ENCODE data around the gene RALGAPA1. TPM values are rescaled to one million over a fixed set of nuclear protein-coding genes. Genes with fewer than 3 reads are reported as not detected.

RALGAPA1 gene
- total and polyA plus RNA-seq, 2 donors (not counting 1 experiment from before 2014, with no cell fraction given), result 17.3 to 94.0 TPM

DNA sequence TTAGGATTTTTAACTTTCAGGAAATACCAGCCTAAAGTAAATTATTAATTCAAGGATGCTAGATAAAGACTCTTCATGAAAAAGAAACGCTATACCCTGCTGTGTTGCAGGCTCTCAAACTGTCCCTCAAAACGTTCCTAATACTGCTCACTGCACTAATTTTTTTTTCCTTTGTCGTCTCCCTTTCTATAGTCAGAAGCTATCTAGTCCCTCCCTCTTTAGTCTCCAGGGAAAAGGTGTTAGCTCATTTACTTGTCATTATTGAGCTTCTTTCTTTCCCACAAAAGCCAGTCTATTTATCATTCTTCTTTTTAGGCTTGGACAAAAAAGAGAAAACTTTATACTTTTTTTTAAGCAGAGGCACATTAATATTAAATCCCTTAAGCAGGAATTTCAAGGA lies 305.4 kb downstream of the RALGAPA1 start:
- Histone ChIP-seq H3K4me3 (ENCODE audit: control extremely low read depth in 1 of 5, extremely low read depth in 1 of 5, insufficient read depth in 1 of 5, low read depth in 2 of 5, low read length in 4 of 5) (no peak overlapping the region), H3K36me3 (replicated peaks in 1 of 2; ENCODE audit: control extremely low read depth in 1 of 2, control insufficient read depth in 1 of 2, extremely low read depth in 1 of 2, insufficient read depth in 2 of 2, low read length in 1 of 2) (no peaks in the 10 kb centered on the region), H2AFZ (ENCODE audit: insufficient read depth, low read depth, low read length, poor library complexity, severe bottlenecking) (no peak overlapping the region), H3K9me3 (ENCODE audit: control extremely low read depth in 1 of 3, control insufficient read depth in 2 of 3, insufficient read depth in 1 of 3, low read length in 2 of 3) (no peaks in the 10 kb centered on the region), H3K4me2 (replicated peaks; ENCODE audit: low read depth, low read length, poor library complexity, severe bottlenecking) (no peak overlapping the region), H4K20me1 (ENCODE audit: control insufficient read depth, insufficient read depth, low read length, poor library complexity, severe bottlenecking) (no peaks in the 10 kb centered on the region), H3K79me2 (ENCODE audit: control insufficient read depth, insufficient read depth, low read length) (no peaks in the 10 kb centered on the region), H3K9ac (ENCODE audit: low read length) (no peak overlapping the region), H3K27ac (ENCODE audit: low read length in 2 of 2) (no peak overlapping the region), H3K4me1 (ENCODE audit: control insufficient read depth in 2 of 2, insufficient read depth in 2 of 2, low read length in 2 of 2) (no peaks in the 10 kb centered on the region), H3K27me3 (replicated peaks in 1 of 4; ENCODE audit: control extremely low read depth in 1 of 4, control insufficient read depth in 3 of 4, insufficient read depth in 4 of 4, low read length in 3 of 4) (peaks cover 0 to 3% (median 0%) of the 10 kb centered on the region in 4 experiments)
- peaks cover 2% of the 10 kb centered on the region for H3K9me3 Mint-ChIP-seq (ENCODE audit: insufficient read depth)
- H3K27ac Mint-ChIP-seq, result no peak overlapping the region
- peaks cover 19% of the 10 kb centered on the region for H3K27me3 Mint-ChIP-seq
- no peak for ATAC-seq (ENCODE audit: low read depth)
- TF ChIP-seq, protein P1, sequence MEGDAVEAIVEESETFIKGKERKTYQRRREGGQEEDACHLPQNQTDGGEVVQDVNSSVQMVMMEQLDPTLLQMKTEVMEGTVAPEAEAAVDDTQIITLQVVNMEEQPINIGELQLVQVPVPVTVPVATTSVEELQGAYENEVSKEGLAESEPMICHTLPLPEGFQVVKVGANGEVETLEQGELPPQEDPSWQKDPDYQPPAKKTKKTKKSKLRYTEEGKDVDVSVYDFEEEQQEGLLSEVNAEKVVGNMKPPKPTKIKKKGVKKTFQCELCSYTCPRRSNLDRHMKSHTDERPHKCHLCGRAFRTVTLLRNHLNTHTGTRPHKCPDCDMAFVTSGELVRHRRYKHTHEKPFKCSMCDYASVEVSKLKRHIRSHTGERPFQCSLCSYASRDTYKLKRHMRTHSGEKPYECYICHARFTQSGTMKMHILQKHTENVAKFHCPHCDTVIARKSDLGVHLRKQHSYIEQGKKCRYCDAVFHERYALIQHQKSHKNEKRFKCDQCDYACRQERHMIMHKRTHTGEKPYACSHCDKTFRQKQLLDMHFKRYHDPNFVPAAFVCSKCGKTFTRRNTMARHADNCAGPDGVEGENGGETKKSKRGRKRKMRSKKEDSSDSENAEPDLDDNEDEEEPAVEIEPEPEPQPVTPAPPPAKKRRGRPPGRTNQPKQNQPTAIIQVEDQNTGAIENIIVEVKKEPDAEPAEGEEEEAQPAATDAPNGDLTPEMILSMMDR (IDR thresholded peaks at IDR 0.05), result no peak
- H3K4me3 Mint-ChIP-seq, result no peak overlapping the region
- no peak for DNase-seq
- intact Hi-C loops (cut with micrococcal nuclease), result no loop called here
- CTCF ChIA-PET, result no interaction called here
- no peaks in the 10 kb centered on the region for H3K4me1 Mint-ChIP-seq
- POLR2A ChIA-PET, result no interaction called here
- WGBS (ENCODE audit: insufficient coverage), result 75% methylated on average over 2 of the region's 3 CpGs

DNA sequence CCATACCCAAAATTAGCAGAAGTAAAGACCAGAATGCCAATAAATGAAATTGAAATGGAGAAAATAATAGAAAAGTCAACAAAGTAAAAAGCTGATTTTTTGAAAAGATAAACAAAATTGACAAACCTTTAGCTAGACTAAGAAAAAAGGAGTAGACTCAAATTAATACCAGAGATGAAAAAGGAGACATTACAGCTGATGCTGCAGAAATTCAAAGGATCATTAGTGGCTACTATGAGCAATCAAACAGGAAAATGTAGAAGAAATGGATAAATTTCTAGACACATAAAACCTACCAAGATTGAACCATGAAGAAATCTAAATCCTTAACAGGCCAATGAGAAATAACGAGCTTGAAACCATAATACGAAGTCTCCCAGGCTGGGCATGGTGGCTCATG lies 309.9 kb downstream of the RALGAPA1 start:
- no peaks in the 10 kb centered on the region for H3K36me3 ChIP-seq (replicated peaks in 1 of 2; ENCODE audit: control extremely low read depth in 1 of 2, control insufficient read depth in 1 of 2, extremely low read depth in 1 of 2, insufficient read depth in 2 of 2, low read length in 1 of 2)
- no peak overlapping the region for H2AFZ ChIP-seq (ENCODE audit: insufficient read depth, low read depth, low read length, poor library complexity, severe bottlenecking)
- WGBS (ENCODE audit: insufficient coverage), result 89% methylated on average over 2 of the region's 2 CpGs
- H3K27me3 ChIP-seq (replicated peaks in 1 of 4; ENCODE audit: control extremely low read depth in 1 of 4, control insufficient read depth in 3 of 4, insufficient read depth in 4 of 4, low read length in 3 of 4), result peaks cover 0 to 3% (median 0%) of the 10 kb centered on the region in 4 experiments
- intact Hi-C loops (cut with micrococcal nuclease), result no loop called here
- H3K4me1 ChIP-seq (ENCODE audit: control insufficient read depth in 2 of 2, insufficient read depth in 2 of 2, low read length in 2 of 2), result no peaks in the 10 kb centered on the region
- H3K9ac ChIP-seq (ENCODE audit: low read length), result no peak overlapping the region
- no peaks in the 10 kb centered on the region for H4K20me1 ChIP-seq (ENCODE audit: control insufficient read depth, insufficient read depth, low read length, poor library complexity, severe bottlenecking)
- no peak overlapping the region for H3K4me2 ChIP-seq (replicated peaks; ENCODE audit: low read depth, low read length, poor library complexity, severe bottlenecking)
- Mint-ChIP-seq H3K27me3 (peaks cover 41% of the 10 kb centered on the region), H3K4me3 (no peak overlapping the region), H3K27ac (no peak overlapping the region), H3K9me3 (ENCODE audit: insufficient read depth) (peaks cover 2% of the 10 kb centered on the region), H3K4me1 (no peaks in the 10 kb centered on the region)
- no peak for DNase-seq
- no peaks in the 10 kb centered on the region for H3K9me3 ChIP-seq (ENCODE audit: control extremely low read depth in 1 of 3, control insufficient read depth in 2 of 3, insufficient read depth in 1 of 3, low read length in 2 of 3)
- no peak for ATAC-seq (ENCODE audit: low read depth)
- no peaks in the 10 kb centered on the region for H3K79me2 ChIP-seq (ENCODE audit: control insufficient read depth, insufficient read depth, low read length)
- no peak overlapping the region for H3K4me3 ChIP-seq (ENCODE audit: control extremely low read depth in 1 of 5, extremely low read depth in 1 of 5, insufficient read depth in 1 of 5, low read depth in 2 of 5, low read length in 4 of 5)
- TF ChIP-seq, protein P1 (IDR thresholded peaks at IDR 0.05), result no peak
- no peak for TF ChIP-seq EZH2 (IDR thresholded peaks at IDR 0.05; ENCODE audit: borderline replicate concordance, insufficient read depth, low read depth, low read length, poor library complexity, severe bottlenecking)
- CTCF ChIA-PET, result no interaction called here
- H3K27ac ChIP-seq (ENCODE audit: low read length in 2 of 2), result no peak overlapping the region
- POLR2A ChIA-PET, result no interaction called here
